ENCODE measurements around the gene XXYLT1.
A peak's percentile ranks its signal among the peaks of the same experiment; 100 is the strongest.

The XXYLT1 gene

GRCh38 chr3:195060531-195061291, 210.2 kb downstream of the XXYLT1 start:
- TF ChIP-seq ZNF565 (CRISPR knock-in tag; conservative IDR thresholded peaks at IDR 0.05; ENCODE audit: low read depth) = no peak
- no peak for TF ChIP-seq SNAI2 (CRISPR knock-in tag; IDR thresholded peaks at IDR 0.05)
- peak; percentile 13; the same call in 1 of the 3 replicates for ATAC-seq

- no peak for ATAC-seq
- TF ChIP-seq, protein P1, sequence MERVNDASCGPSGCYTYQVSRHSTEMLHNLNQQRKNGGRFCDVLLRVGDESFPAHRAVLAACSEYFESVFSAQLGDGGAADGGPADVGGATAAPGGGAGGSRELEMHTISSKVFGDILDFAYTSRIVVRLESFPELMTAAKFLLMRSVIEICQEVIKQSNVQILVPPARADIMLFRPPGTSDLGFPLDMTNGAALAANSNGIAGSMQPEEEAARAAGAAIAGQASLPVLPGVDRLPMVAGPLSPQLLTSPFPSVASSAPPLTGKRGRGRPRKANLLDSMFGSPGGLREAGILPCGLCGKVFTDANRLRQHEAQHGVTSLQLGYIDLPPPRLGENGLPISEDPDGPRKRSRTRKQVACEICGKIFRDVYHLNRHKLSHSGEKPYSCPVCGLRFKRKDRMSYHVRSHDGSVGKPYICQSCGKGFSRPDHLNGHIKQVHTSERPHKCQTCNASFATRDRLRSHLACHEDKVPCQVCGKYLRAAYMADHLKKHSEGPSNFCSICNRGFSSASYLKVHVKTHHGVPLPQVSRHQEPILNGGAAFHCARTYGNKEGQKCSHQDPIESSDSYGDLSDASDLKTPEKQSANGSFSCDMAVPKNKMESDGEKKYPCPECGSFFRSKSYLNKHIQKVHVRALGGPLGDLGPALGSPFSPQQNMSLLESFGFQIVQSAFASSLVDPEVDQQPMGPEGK (CRISPR knock-in tag; IDR thresholded peaks at IDR 0.05; ENCODE audit: borderline replicate concordance) = no peak
- TF ChIP-seq TCF4 (CRISPR knock-in tag; IDR thresholded peaks at IDR 0.05; ENCODE audit: borderline replicate concordance) (no peak), ISL1 (CRISPR knock-in tag; IDR thresholded peaks at IDR 0.05) (no peak), OSR1 (CRISPR knock-in tag; IDR thresholded peaks at IDR 0.05) (no peak), ARNTL (CRISPR knock-in tag; IDR thresholded peaks at IDR 0.05; ENCODE audit: borderline replicate concordance, low read depth) (no peak), BACH2 (CRISPR knock-in tag; IDR thresholded peaks at IDR 0.05; ENCODE audit: borderline replicate concordance) (no peak), TOX (CRISPR knock-in tag; IDR thresholded peaks at IDR 0.05; ENCODE audit: borderline replicate concordance) (no peak), ZC3H10 (CRISPR knock-in tag; IDR thresholded peaks at IDR 0.05) (no peak), PPARA (CRISPR knock-in tag; IDR thresholded peaks at IDR 0.05; ENCODE audit: borderline replicate concordance) (no peak), ZFP3 (CRISPR knock-in tag; IDR thresholded peaks at IDR 0.05) (no peak), SNAI2 (CRISPR knock-in tag; IDR thresholded peaks at IDR 0.05) (no peak), POU6F1 (CRISPR knock-in tag; IDR thresholded peaks at IDR 0.05; ENCODE audit: borderline replicate concordance, low read depth) (no peak), ZFP30 (CRISPR knock-in tag; IDR thresholded peaks at IDR 0.05) (no peak), RARB (CRISPR knock-in tag; IDR thresholded peaks at IDR 0.05) (no peak)
- TF ChIP-seq, protein P2, sequence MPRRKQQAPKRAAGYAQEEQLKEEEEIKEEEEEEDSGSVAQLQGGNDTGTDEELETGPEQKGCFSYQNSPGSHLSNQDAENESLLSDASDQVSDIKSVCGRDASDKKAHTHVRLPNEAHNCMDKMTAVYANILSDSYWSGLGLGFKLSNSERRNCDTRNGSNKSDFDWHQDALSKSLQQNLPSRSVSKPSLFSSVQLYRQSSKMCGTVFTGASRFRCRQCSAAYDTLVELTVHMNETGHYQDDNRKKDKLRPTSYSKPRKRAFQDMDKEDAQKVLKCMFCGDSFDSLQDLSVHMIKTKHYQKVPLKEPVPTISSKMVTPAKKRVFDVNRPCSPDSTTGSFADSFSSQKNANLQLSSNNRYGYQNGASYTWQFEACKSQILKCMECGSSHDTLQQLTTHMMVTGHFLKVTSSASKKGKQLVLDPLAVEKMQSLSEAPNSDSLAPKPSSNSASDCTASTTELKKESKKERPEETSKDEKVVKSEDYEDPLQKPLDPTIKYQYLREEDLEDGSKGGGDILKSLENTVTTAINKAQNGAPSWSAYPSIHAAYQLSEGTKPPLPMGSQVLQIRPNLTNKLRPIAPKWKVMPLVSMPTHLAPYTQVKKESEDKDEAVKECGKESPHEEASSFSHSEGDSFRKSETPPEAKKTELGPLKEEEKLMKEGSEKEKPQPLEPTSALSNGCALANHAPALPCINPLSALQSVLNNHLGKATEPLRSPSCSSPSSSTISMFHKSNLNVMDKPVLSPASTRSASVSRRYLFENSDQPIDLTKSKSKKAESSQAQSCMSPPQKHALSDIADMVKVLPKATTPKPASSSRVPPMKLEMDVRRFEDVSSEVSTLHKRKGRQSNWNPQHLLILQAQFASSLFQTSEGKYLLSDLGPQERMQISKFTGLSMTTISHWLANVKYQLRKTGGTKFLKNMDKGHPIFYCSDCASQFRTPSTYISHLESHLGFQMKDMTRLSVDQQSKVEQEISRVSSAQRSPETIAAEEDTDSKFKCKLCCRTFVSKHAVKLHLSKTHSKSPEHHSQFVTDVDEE (CRISPR knock-in tag; IDR thresholded peaks at IDR 0.05) = no peak
These were observed 210.8 kb downstream of the XXYLT1 start for GRCh38 chr3:195060217-195060481.

DNA sequence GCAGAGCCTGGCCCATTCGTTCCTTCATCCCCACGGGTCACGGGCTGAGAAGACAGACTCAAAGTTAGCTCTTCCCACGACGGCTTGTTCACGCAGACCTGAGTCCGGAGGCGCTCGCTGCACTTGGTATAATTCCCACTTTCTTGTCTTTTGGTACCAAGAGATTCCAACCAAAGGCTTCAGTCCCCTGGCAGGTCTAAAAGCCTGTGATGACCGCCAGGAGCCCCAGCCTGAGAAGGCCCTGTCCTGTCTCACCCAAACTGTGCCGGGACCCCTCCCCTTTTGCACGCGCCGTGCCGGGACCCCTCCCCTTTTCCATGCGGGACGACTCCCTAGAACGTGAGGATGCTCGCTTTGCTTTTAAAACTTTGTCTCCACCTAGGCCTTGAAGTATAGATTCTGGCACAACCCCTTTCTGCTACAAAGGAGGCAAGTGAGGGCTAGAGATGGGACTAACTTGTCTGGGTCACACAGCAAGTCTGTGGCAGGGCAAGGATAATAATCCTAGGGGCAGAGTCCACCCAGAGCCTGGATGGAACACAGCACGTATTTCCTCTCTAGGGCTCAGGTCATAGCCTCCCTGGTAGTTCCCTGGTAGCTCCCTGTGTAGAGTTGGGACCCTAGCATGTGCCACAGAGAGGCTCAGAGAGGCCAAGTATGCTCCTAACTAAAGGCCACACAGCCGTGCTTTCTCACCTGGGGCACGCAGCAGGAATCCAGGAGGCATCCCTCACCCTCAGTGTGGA, 211.3 kb downstream of the XXYLT1 start:
- ATAC-seq = no peak
- TF ChIP-seq RARB (CRISPR knock-in tag; IDR thresholded peaks at IDR 0.05) (no peak), ZNF8 (CRISPR knock-in tag; IDR thresholded peaks at IDR 0.05) (no peak)

- ATAC-seq = no peak
- no peak for TF ChIP-seq TCF4 (CRISPR knock-in tag; IDR thresholded peaks at IDR 0.05; ENCODE audit: borderline replicate concordance)
- TF ChIP-seq ZC3H10 (CRISPR knock-in tag; IDR thresholded peaks at IDR 0.05) = no peak
- TF ChIP-seq ISL1 (CRISPR knock-in tag; IDR thresholded peaks at IDR 0.05) = no peak
- TF ChIP-seq POU6F1 (CRISPR knock-in tag; IDR thresholded peaks at IDR 0.05; ENCODE audit: borderline replicate concordance, low read depth) = no peak
- TF ChIP-seq, protein P1 (CRISPR knock-in tag; IDR thresholded peaks at IDR 0.05; ENCODE audit: borderline replicate concordance) = no peak
- no peak for TF ChIP-seq OSR1 (CRISPR knock-in tag; IDR thresholded peaks at IDR 0.05)
- TF ChIP-seq PPARA (CRISPR knock-in tag; IDR thresholded peaks at IDR 0.05; ENCODE audit: borderline replicate concordance) = no peak
- no peak for TF ChIP-seq BACH2 (CRISPR knock-in tag; IDR thresholded peaks at IDR 0.05; ENCODE audit: borderline replicate concordance)
- TF ChIP-seq GLIS3 (CRISPR knock-in tag; IDR thresholded peaks at IDR 0.05) = no peak
- TF ChIP-seq, protein P3, sequence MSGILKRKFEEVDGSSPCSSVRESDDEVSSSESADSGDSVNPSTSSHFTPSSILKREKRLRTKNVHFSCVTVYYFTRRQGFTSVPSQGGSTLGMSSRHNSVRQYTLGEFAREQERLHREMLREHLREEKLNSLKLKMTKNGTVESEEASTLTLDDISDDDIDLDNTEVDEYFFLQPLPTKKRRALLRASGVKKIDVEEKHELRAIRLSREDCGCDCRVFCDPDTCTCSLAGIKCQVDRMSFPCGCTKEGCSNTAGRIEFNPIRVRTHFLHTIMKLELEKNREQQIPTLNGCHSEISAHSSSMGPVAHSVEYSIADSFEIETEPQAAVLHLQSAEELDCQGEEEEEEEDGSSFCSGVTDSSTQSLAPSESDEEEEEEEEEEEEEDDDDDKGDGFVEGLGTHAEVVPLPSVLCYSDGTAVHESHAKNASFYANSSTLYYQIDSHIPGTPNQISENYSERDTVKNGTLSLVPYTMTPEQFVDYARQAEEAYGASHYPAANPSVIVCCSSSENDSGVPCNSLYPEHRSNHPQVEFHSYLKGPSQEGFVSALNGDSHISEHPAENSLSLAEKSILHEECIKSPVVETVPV (CRISPR knock-in tag; IDR thresholded peaks at IDR 0.05) = no peak
- TF ChIP-seq, protein P2 (CRISPR knock-in tag; IDR thresholded peaks at IDR 0.05) = no peak
These were observed 212.0 kb downstream of the XXYLT1 start for GRCh38 chr3:195059006-195059350.
